GM20000 (cell line): ENCODE data around the gene WSB1.
"Not testable (repeated sequence)": the region's sequence is repeated elsewhere in the genome, so short reads cannot be mapped to it uniquely, and the experiment has no call there.

ENCODE experiments used
- DNase-seq: peaks from one replicate; pipeline ENCODE4 v3.0.0; 2012; ENCODE audit warnings: low spot score
- TF ChIP-seq, protein P1 (sequence below): IDR thresholded peaks from 2 replicates; pipeline ENCODE4 v1.5.1; 2012; ENCODE audit warnings: mild to moderate bottlenecking, control low read depth; ENCODE audit errors: extremely low read depth, missing control alignments

Gene WSB1

GRCh38 chr17:27293898-27294688 lies at the start of gene WSB1:
Gene WSB1 (plus strand): TSS chr17:27294114. CDS start chr17:27294396, 282 bp downstream.
- peak; percentile 94 for DNase-seq
- TF ChIP-seq, protein P1, sequence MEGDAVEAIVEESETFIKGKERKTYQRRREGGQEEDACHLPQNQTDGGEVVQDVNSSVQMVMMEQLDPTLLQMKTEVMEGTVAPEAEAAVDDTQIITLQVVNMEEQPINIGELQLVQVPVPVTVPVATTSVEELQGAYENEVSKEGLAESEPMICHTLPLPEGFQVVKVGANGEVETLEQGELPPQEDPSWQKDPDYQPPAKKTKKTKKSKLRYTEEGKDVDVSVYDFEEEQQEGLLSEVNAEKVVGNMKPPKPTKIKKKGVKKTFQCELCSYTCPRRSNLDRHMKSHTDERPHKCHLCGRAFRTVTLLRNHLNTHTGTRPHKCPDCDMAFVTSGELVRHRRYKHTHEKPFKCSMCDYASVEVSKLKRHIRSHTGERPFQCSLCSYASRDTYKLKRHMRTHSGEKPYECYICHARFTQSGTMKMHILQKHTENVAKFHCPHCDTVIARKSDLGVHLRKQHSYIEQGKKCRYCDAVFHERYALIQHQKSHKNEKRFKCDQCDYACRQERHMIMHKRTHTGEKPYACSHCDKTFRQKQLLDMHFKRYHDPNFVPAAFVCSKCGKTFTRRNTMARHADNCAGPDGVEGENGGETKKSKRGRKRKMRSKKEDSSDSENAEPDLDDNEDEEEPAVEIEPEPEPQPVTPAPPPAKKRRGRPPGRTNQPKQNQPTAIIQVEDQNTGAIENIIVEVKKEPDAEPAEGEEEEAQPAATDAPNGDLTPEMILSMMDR: no peak

DNA sequence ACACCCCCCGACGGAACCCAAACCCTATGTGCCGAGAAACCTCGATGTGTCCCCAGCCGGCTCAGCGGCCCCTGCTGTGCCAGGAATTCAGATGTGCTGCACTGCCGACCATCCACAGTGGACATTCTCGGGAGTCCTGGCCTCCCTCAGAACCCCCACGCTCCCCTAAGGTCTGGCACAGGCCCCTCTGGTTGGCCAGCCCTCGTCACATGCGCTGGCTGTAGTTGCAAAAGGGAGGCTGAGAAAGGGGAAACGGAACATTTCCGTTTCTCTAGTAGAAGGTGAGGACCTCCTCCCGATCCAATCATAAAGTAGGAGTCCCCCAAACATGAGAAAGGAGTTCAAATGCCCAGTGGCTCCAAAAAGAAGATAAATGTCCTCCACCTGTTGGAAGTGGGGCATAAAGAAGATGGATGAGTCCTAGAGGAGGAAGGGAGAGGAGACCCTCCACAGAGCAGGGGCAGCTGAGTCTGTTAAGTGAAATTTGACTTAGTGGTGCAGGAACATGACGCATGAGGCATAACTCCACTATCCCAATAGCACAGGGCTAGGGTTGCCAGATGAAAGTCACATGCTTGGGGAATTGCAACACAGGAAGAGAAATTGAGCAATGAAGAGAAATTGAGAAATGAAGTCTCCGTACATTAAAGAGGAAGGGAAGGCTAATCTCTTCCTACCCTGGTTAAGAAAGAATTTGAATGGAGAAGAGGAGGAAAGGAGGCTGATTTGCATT lies 49.3 kb upstream of the WSB1 start:
- TF ChIP-seq, protein P1: no peak
- DNase-seq: no peak

GRCh38 chr17:27245230-27245696 lies 48.7 kb upstream of the WSB1 start:
- DNase-seq: peak; percentile 76
- TF ChIP-seq, protein P1: peak; percentile 70

GRCh38 chr17:27246537-27246936 lies 47.4 kb upstream of the WSB1 start:
- TF ChIP-seq, protein P1: no peak
- DNase-seq: no peak

DNA sequence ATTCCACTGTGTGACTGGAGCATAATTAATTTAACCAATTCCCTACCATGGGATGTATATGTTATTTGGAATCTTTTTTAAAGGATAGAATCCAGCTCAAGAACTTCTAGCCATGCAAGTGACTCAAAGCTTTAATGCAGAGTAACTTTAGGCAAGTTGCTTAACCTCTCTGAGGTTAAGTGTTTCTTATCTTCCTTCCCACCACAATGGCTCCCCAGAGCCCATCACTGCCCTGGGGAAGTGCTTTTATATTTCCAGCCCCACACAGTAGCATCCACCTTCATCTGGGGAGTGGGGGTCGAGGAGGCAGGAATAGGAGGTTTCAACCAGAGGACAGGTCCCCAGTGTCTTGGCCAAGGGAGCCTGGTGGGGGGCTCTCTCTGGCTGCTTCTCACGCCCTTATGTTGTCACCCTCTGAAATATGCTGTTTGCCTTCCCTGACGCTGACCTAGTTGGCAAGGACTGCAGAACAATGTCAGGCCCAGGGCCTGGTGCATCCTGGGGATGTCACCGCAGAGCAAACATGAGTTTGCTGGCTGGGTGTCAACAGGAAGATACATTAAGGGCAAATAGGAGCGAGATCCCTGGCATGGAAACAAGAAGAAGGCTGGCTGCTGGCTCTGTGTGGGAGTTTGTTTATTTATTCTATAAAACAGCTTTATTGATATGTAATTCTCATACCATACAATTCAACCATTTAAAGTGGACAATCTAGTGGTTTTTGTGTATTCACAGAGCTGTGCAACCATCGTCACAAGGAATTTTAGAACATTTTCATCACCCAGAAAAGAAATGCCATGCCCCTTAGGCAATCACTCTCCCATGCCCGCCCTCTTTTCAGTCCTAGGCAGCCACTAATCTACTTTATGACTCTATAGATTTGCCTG lies 46.6 kb upstream of the WSB1 start:
- no peak for DNase-seq

DNA sequence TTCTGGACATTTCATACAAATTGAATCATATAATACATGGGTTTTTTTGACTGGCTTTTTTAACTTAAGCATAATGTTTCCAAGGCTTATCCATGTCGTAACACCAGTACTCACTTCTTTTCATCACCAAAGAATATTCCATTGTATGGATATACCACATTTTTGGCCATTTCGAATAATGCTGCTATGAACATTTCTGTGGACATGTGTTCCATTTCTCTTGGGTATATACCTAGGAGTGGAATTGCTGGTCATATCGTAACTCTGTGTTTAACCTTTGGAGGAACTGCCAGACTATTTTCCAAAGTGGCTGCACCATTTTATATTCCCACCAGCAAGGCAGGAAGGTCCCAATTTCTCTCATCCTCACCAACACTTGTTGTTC lies 46.0 kb upstream of the WSB1 start:
- DNase-seq: no peak
- TF ChIP-seq, protein P1: no peak

More for the DNA sequence above, 46.6 kb upstream of the WSB1 start:
- TF ChIP-seq, protein P1: no peak

- DNase-seq: not testable (repeated sequence)
Observed at GRCh38 chr17:27250791-27251190, 43.1 kb upstream of the WSB1 start.

DNA sequence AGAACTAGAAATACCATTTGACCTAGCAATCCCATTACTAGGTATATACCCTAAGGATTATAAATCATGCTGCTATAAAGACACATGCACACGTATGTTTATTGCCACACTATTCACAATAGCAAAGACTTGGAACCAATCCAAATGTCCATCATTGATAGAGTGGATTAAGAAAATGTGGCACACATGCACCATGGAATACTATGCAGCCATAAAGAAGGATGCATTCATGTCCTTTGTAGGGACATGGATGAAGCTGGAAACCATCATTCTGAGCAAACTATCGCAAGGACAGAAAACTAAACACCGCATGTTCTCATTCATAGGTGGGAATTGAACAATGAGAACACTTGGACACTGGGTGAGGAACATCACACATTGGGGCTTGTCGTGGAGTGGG lies 39.1 kb upstream of the WSB1 start:
- not testable (repeated sequence) for DNase-seq
